Measurements from ENCODE around the gene MARK3.

DNA sequence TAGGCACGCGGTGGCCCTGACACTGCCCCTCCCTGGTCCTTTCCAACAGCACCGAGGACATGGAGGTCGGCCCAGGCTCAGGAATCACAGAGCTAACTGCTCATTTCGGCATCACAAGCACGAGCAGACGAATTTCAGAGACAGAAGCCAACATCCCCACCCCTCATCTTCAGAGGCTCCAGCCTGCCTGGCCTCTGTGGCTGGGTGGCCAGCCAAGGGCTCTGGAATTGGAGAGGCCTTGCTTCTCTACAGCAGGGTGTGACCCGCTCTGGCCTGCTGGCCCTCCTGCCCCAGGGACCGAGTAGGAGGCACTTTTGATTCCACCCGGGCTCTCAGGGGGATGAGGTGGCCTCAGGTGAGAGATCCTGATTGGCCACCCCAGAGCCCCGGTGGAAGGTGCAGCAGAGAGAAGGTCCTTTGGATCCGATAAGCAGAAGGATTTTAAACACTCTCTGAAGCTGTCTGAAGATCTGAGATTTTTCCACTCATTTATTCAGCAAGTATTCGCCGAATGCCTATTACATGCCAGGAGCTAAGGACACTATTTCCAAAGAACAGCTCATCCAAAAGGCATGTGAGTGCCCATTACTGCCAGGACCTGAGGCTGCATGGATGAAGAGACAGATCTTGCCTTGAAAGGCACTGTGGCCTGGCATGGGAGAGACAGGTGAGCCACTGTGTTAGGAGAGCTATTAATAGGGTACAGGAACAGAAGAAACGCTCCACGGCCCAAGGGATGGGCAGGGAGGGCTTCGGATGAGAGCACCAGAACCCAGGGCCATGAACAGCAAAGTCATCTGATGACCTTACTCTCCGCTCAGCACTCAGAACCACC is 167.0 kb downstream of the MARK3 start:
- no peak for TF ChIP-seq TARDBP (IDR thresholded peaks at IDR 0.05)
- no peak for TF ChIP-seq SUZ12 (IDR thresholded peaks at IDR 0.05)

All from HEK293T (cell line).